Measurements from ENCODE around the gene WDR43. TPM values are rescaled to one million over a fixed set of nuclear protein-coding genes. Genes with fewer than 3 reads are reported as not detected.

Gene WDR43
- total and polyA plus RNA-seq, 2 experiments from 2014 or later = 21.0 to 41.3 TPM

GRCh38 chr2:28981620-28982376 is 87.3 kb downstream of the WDR43 start:
- Histone ChIP-seq H3K27ac (peak overlapping the region; percentile 51), H4K20me1 (ENCODE audit: insufficient read depth, poor library complexity, severe bottlenecking) (no peaks in the 10 kb centered on the region), H3K79me2 (no peaks in the 10 kb centered on the region), H3K9me2 (replicated peaks; ENCODE audit: insufficient read depth) (no peaks in the 10 kb centered on the region), H3K4me3 (no peak overlapping the region), H3K36me3 (replicated peaks; ENCODE audit: insufficient read depth, low read depth) (no peaks in the 10 kb centered on the region), H3K4me1 (ENCODE audit: insufficient read depth) (peaks cover 16% of the 10 kb centered on the region), H3K27me3 (no peaks in the 10 kb centered on the region), H3K4me2 (peak overlapping the region; percentile 64), H2AFZ (no peak overlapping the region), H3K9me3 (ENCODE audit: low read depth) (no peaks in the 10 kb centered on the region)
- 89% methylated on average over 9 of the region's 11 CpGs for WGBS (ENCODE audit: low lambda C conversion rate, missing lambda C conversion rate)
- no peak for TF ChIP-seq EZH2 (IDR thresholded peaks at IDR 0.05; ENCODE audit: borderline replicate concordance)
- no peak for TF ChIP-seq EZH2phosphoT487 (IDR thresholded peaks at IDR 0.05; ENCODE audit: low read depth, severe bottlenecking, unreplicated experiment)
- no peak for TF ChIP-seq CTCF (IDR thresholded peaks at IDR 0.05; ENCODE audit: poor library complexity)
- DNase-seq (ENCODE audit: low spot score) = no peak

GRCh38 chr2:28982381-28982950 is 88.0 kb downstream of the WDR43 start:
- H3K4me2 ChIP-seq = no peak overlapping the region
- no peaks in the 10 kb centered on the region for H3K36me3 ChIP-seq (replicated peaks; ENCODE audit: insufficient read depth, low read depth)
- no peaks in the 10 kb centered on the region for H3K79me2 ChIP-seq
- no peak overlapping the region for H3K27ac ChIP-seq
- DNase-seq (ENCODE audit: low spot score) = no peak
- no peak overlapping the region for H2AFZ ChIP-seq
- no peaks in the 10 kb centered on the region for H3K27me3 ChIP-seq
- no peak for TF ChIP-seq EZH2 (IDR thresholded peaks at IDR 0.05; ENCODE audit: borderline replicate concordance)
- no peak for TF ChIP-seq CTCF (IDR thresholded peaks at IDR 0.05; ENCODE audit: poor library complexity)
- no peak for TF ChIP-seq EZH2phosphoT487 (IDR thresholded peaks at IDR 0.05; ENCODE audit: low read depth, severe bottlenecking, unreplicated experiment)
- no peaks in the 10 kb centered on the region for H4K20me1 ChIP-seq (ENCODE audit: insufficient read depth, poor library complexity, severe bottlenecking)
- H3K4me3 ChIP-seq = no peak overlapping the region
- no peaks in the 10 kb centered on the region for H3K9me2 ChIP-seq (replicated peaks; ENCODE audit: insufficient read depth)
- WGBS (ENCODE audit: low lambda C conversion rate, missing lambda C conversion rate) = 93% methylated on average over 7 of the region's 8 CpGs
- H3K4me1 ChIP-seq (ENCODE audit: insufficient read depth) = peaks cover 11% of the 10 kb centered on the region
- no peaks in the 10 kb centered on the region for H3K9me3 ChIP-seq (ENCODE audit: low read depth)

- H3K36me3 ChIP-seq (replicated peaks; ENCODE audit: insufficient read depth, low read depth) = no peaks in the 10 kb centered on the region
- H3K27ac ChIP-seq = no peak overlapping the region
- no peak overlapping the region for H2AFZ ChIP-seq
- DNase-seq (ENCODE audit: low spot score) = no peak
- H3K27me3 ChIP-seq = no peaks in the 10 kb centered on the region
- no peak overlapping the region for H3K4me3 ChIP-seq
- no peaks in the 10 kb centered on the region for H3K9me2 ChIP-seq (replicated peaks; ENCODE audit: insufficient read depth)
- H3K4me2 ChIP-seq = no peak overlapping the region
- peaks cover 2% of the 10 kb centered on the region for H3K4me1 ChIP-seq (ENCODE audit: insufficient read depth)
- no peaks in the 10 kb centered on the region for H3K9me3 ChIP-seq (ENCODE audit: low read depth)
- H3K79me2 ChIP-seq = no peaks in the 10 kb centered on the region
- H4K20me1 ChIP-seq (ENCODE audit: insufficient read depth, poor library complexity, severe bottlenecking) = no peaks in the 10 kb centered on the region
- 58% methylated on average over 4 of the region's 4 CpGs for WGBS (ENCODE audit: low lambda C conversion rate, missing lambda C conversion rate)
- TF ChIP-seq EZH2 (IDR thresholded peaks at IDR 0.05; ENCODE audit: borderline replicate concordance) = no peak
- no peak for TF ChIP-seq EZH2phosphoT487 (IDR thresholded peaks at IDR 0.05; ENCODE audit: low read depth, severe bottlenecking, unreplicated experiment)
- no peak for TF ChIP-seq CTCF (IDR thresholded peaks at IDR 0.05; ENCODE audit: poor library complexity)
Measured at GRCh38 chr2:28986429-28986828, 92.0 kb downstream of the WDR43 start.

Data from hepatocyte (in vitro differentiated cells).